ENCODE data around the gene DOHH. TPM values are rescaled to one million over a fixed set of nuclear protein-coding genes. Genes with fewer than 3 reads are reported as not detected.
A peak's percentile ranks its signal among the peaks of the same experiment; 100 is the strongest.

DOHH gene
- total and polyA plus RNA-seq, 8 donors, result 0.45 to 21.7 (median 13.6) TPM; not detected in 1

GRCh38 chr19:3523361-3524077 lies 23.0 kb upstream of the DOHH start:
- Histone ChIP-seq H3K27ac (no peak overlapping the region), H3K9me3 (no peaks in the 10 kb centered on the region), H3K4me1 (peaks cover 0 to 14% (median 6%) of the 10 kb centered on the region in 4 donors), H3K36me3 (peaks cover 51 to 93% (median 91%) of the 10 kb centered on the region in 4 donors), H3K27me3 (no peaks in the 10 kb centered on the region), H3K4me3 (no peak overlapping the region)
- intact Hi-C loops (cut with DNase I; ENCODE audit: low total_unique reads), result no loop called here
- no peak for DNase-seq
- no peak for TF ChIP-seq CTCF (IDR thresholded peaks at IDR 0.05)
- no peak for TF ChIP-seq EP300 (IDR thresholded peaks at IDR 0.05)
- 89 to 94% (median 91%) methylated on average over 16 to 21 of the region's 21 CpGs for WGBS, 5 donors

GRCh38 chr19:3522421-3523360 lies 22.2 kb upstream of the DOHH start:
- no peak for DNase-seq
- no peaks in the 10 kb centered on the region for H3K9me3 ChIP-seq
- H3K4me1 ChIP-seq, result peaks cover 0 to 20% (median 8%) of the 10 kb centered on the region in 4 donors
- H3K27me3 ChIP-seq, result no peaks in the 10 kb centered on the region
- WGBS, 5 donors, result 91 to 96% (median 94%) methylated on average over 31 to 40 of the region's 40 CpGs
- H3K4me3 ChIP-seq, result no peak overlapping the region
- H3K27ac ChIP-seq, result no peak overlapping the region
- H3K36me3 ChIP-seq, result peaks cover 44 to 88% (median 86%) of the 10 kb centered on the region in 4 donors
- intact Hi-C loops (cut with DNase I; ENCODE audit: low total_unique reads), result no loop called here
- no peak for TF ChIP-seq EP300 (IDR thresholded peaks at IDR 0.05)
- TF ChIP-seq POLR2AphosphoS5 (IDR thresholded peaks at IDR 0.05), result no peak
- TF ChIP-seq POLR2A (IDR thresholded peaks at IDR 0.05), result no peak
- TF ChIP-seq CTCF (IDR thresholded peaks at IDR 0.05), result no peak

- intact Hi-C loops (cut with DNase I; ENCODE audit: low total_unique reads), result no loop called here
- Histone ChIP-seq H3K36me3 (peaks cover 28 to 72% (median 69%) of the 10 kb centered on the region in 4 donors), H3K4me1 (peaks cover 10 to 36% (median 22%) of the 10 kb centered on the region in 4 donors), H3K27me3 (no peaks in the 10 kb centered on the region), H3K4me3 (no peak overlapping the region), H3K27ac (no peak overlapping the region), H3K9me3 (no peaks in the 10 kb centered on the region)
- WGBS, 5 donors, result 67 to 92% (median 80%) methylated on average over 7 of the region's 7 CpGs
- TF ChIP-seq POLR2A (IDR thresholded peaks at IDR 0.05) (no peak), CTCF (IDR thresholded peaks at IDR 0.05) (no peak), EP300 (IDR thresholded peaks at IDR 0.05) (no peak), POLR2AphosphoS5 (IDR thresholded peaks at IDR 0.05) (no peak)
- no peak for DNase-seq
These were observed 20.6 kb upstream of the DOHH start for GRCh38 chr19:3521104-3521445.

- Histone ChIP-seq H3K9me3 (no peaks in the 10 kb centered on the region), H3K4me3 (no peak overlapping the region), H3K36me3 (peaks cover 22 to 66% (median 63%) of the 10 kb centered on the region in 4 donors), H3K27me3 (no peaks in the 10 kb centered on the region), H3K4me1 (peaks cover 10 to 42% (median 28%) of the 10 kb centered on the region in 4 donors), H3K27ac (no peak overlapping the region)
- WGBS, 5 donors, result 71 to 87% (median 83%) methylated on average over 22 to 37 of the region's 37 CpGs
- no peak for TF ChIP-seq POLR2AphosphoS5 (IDR thresholded peaks at IDR 0.05)
- TF ChIP-seq EP300 (IDR thresholded peaks at IDR 0.05), result no peak
- no peak for TF ChIP-seq CTCF (IDR thresholded peaks at IDR 0.05)
- TF ChIP-seq POLR2A (IDR thresholded peaks at IDR 0.05), result no peak
- DNase-seq, result peak in 1 of 2 donors; percentile 58
- intact Hi-C loops (cut with DNase I; ENCODE audit: low total_unique reads), result no loop called here
These were observed 20.0 kb upstream of the DOHH start for GRCh38 chr19:3520166-3521103.

Data from stomach (tissue), 9 donors.